ENCODE data around the gene PRKCE. TPM values are rescaled to one million over a fixed set of nuclear protein-coding genes. Genes with fewer than 3 reads are reported as not detected.

PRKCE gene
- total RNA-seq, 1 donor from 2014 or later, result 18.4 TPM

DNA sequence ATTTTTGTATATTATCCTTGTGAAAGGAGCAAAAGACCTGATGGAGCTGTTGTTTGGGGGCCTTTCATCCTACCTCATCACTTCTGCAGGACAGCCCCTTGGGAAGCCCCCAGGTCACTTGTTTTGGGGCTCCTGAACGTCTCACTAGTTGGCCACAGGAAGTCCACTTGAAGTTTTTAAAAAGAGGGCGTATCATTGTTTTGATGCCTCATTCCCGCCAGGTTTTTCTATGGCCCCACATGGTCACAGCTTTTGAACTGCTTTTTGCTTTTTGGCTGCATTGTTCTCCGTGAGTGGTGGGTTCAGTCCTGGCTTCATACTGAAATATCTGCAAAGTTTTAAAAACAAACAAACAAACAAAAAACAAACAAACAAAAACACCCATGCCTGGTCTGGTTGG, 216.3 kb downstream of the PRKCE start:
- TF ChIP-seq, protein P1, sequence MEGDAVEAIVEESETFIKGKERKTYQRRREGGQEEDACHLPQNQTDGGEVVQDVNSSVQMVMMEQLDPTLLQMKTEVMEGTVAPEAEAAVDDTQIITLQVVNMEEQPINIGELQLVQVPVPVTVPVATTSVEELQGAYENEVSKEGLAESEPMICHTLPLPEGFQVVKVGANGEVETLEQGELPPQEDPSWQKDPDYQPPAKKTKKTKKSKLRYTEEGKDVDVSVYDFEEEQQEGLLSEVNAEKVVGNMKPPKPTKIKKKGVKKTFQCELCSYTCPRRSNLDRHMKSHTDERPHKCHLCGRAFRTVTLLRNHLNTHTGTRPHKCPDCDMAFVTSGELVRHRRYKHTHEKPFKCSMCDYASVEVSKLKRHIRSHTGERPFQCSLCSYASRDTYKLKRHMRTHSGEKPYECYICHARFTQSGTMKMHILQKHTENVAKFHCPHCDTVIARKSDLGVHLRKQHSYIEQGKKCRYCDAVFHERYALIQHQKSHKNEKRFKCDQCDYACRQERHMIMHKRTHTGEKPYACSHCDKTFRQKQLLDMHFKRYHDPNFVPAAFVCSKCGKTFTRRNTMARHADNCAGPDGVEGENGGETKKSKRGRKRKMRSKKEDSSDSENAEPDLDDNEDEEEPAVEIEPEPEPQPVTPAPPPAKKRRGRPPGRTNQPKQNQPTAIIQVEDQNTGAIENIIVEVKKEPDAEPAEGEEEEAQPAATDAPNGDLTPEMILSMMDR (IDR thresholded peaks at IDR 0.05; ENCODE audit: unreplicated experiment), result no peak
- Mint-ChIP-seq H3K36me3 (no peaks in the 10 kb centered on the region), H3K27me3 (ENCODE audit: low read depth) (no peaks in the 10 kb centered on the region), H3K27ac (no peak overlapping the region), H3K4me1 (peaks cover 13% of the 10 kb centered on the region), H3K9me3 (no peaks in the 10 kb centered on the region), H3K4me3 (no peak overlapping the region)
- no peak for DNase-seq (ENCODE audit: low spot score in 2 of 2, unreplicated experiment in 2 of 2)

DNA sequence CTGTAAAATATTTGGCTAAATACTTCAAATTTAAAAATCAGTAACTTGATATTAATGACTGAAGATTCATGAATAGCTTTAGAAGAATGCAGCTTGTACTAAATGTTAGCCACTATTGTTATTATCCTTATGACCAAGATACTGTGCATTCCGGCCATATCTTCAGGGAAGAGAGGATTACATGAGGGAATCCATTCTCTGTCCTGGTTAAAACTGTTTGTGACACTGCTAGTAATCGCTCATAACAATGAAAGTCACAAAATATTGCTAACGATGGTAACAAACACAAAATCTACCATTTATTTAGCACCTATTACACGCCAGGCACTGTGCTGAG, 217.7 kb downstream of the PRKCE start:
- Mint-ChIP-seq H3K27me3 (ENCODE audit: low read depth) (no peaks in the 10 kb centered on the region), H3K9me3 (no peaks in the 10 kb centered on the region), H3K27ac (no peak overlapping the region), H3K36me3 (no peaks in the 10 kb centered on the region), H3K4me1 (peaks cover 13% of the 10 kb centered on the region), H3K4me3 (no peak overlapping the region)
- TF ChIP-seq, protein P1 (IDR thresholded peaks at IDR 0.05; ENCODE audit: unreplicated experiment), result no peak
- DNase-seq (ENCODE audit: low spot score in 2 of 2, unreplicated experiment in 2 of 2), result no peak

DNA sequence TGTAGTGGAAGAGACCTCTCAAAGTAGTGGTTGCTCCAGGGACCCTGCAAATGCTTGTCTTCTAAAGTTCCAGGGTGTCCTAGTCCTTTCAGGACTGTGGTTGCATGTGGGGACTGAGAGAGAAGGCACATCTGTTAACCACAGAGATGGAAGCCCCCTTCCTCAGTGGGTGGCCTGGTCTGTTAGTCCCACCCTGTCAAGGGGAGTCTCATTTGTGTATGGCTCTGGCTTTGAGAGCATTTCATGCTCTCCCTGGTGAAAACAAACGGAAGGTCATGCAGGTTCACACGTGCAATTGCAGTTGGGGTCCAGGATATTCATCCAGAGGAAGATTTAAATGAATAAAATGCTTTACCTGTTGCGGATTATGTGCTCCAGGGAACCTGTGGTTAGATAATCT, 219.6 kb downstream of the PRKCE start:
- Mint-ChIP-seq H3K36me3 (peaks cover 3% of the 10 kb centered on the region), H3K4me3 (no peak overlapping the region), H3K27me3 (ENCODE audit: low read depth) (no peaks in the 10 kb centered on the region), H3K4me1 (peaks cover 6% of the 10 kb centered on the region), H3K9me3 (peaks cover 8% of the 10 kb centered on the region), H3K27ac (no peak overlapping the region)
- TF ChIP-seq, protein P1 (IDR thresholded peaks at IDR 0.05; ENCODE audit: unreplicated experiment), result no peak
- no peak for DNase-seq (ENCODE audit: low spot score in 2 of 2, unreplicated experiment in 2 of 2)

DNA sequence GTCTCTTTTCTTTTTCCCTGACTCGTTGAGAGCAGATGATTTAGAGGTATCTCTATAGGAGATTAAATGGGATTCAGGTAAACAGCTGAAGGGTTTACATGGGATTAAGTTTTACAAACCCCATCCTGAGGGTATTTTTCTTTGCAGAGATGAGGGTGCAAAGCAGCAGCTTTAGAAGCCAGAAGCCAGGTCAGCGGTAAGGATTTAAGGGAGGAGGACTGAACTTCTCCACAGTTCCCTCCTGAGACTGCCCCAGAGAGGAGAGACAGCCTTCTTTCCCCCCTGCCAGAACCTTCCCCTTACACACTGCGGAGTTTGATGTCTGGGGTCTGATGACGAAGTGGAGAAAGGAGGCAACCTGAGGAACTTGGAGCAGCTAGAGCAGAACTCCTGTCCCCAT, 220.1 kb downstream of the PRKCE start:
- Mint-ChIP-seq H3K9me3 (peaks cover 14% of the 10 kb centered on the region), H3K4me1 (peaks cover 6% of the 10 kb centered on the region), H3K4me3 (no peak overlapping the region), H3K36me3 (peaks cover 8% of the 10 kb centered on the region), H3K27me3 (ENCODE audit: low read depth) (no peaks in the 10 kb centered on the region), H3K27ac (no peak overlapping the region)
- TF ChIP-seq, protein P1 (IDR thresholded peaks at IDR 0.05; ENCODE audit: unreplicated experiment), result no peak
- DNase-seq (ENCODE audit: low spot score in 2 of 2, unreplicated experiment in 2 of 2), result no peak

DNA sequence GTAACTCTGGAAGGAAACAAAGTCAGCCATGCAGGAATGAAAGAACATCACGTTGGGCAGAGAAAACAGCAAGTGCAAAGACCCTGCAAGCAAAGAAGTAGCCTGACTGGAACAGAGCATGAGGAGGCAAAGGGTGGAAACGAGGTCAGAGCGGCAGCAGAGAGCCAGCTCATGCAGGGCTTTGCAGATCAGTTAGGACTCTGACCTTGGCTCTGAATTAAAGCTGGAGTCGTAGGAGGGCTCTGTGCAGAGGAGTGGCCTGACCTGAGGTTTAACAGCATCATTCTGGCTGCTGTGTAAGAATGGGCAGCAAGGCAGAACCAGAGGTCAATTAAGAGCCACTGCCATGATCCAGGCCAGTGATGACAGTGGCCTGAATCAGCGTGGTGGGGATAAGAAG, 220.7 kb downstream of the PRKCE start:
- no peak overlapping the region for H3K27ac Mint-ChIP-seq
- peaks cover 6% of the 10 kb centered on the region for H3K4me1 Mint-ChIP-seq
- TF ChIP-seq, protein P1 (IDR thresholded peaks at IDR 0.05; ENCODE audit: unreplicated experiment), result no peak
- peaks cover 19% of the 10 kb centered on the region for H3K9me3 Mint-ChIP-seq
- H3K27me3 Mint-ChIP-seq (ENCODE audit: low read depth), result no peaks in the 10 kb centered on the region
- H3K4me3 Mint-ChIP-seq, result no peak overlapping the region
- no peak for DNase-seq (ENCODE audit: low spot score in 2 of 2, unreplicated experiment in 2 of 2)
- peaks cover 9% of the 10 kb centered on the region for H3K36me3 Mint-ChIP-seq

DNA sequence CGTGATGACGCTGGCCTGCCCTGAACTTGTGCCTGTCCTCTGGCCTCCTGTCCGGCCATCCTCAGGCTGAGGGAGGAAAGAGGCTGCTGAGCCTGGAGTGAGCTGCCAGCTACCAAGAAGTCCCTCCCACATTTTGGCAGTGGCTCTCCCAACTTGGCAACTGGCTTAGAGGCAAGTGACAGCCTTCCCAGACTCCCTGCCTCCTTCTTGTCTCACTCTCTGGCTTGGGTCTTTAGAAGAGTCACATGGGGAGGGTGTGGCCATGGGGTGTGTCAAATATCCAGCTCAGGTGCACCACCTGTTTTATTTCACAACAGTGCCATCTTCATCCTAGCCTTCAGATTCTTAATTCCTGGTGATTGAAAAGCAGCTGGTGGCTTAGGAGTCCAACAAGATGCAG, 222.9 kb downstream of the PRKCE start:
- TF ChIP-seq, protein P1 (IDR thresholded peaks at IDR 0.05; ENCODE audit: unreplicated experiment), result no peak
- Mint-ChIP-seq H3K4me3 (no peak overlapping the region), H3K27me3 (ENCODE audit: low read depth) (no peaks in the 10 kb centered on the region), H3K4me1 (peaks cover 6% of the 10 kb centered on the region), H3K27ac (no peak overlapping the region), H3K36me3 (peaks cover 17% of the 10 kb centered on the region), H3K9me3 (peaks cover 34% of the 10 kb centered on the region)
- no peak for DNase-seq (ENCODE audit: low spot score in 2 of 2, unreplicated experiment in 2 of 2)

All from mesothelial cell of epicardium (in vitro differentiated cells).